Effector memory CD4-positive, alpha-beta T cell (primary cell): ENCODE results near the gene NAT8L.
"Not testable (repeated sequence)": the region's sequence is repeated elsewhere in the genome, so short reads cannot be mapped to it uniquely, and the experiment has no call there.

Source experiments
- DNase-seq, 3 donors: peaks; one replicate each; pipeline ENCODE4 v3.0.0-alpha.2; 2020
- H3K27ac ChIP-seq: 2 replicates; pipeline ENCODE4 v1.7.0; 2013; ENCODE audit warnings: mild to moderate bottlenecking, low read length, moderate library complexity; ENCODE audit not compliant: insufficient read depth, poor library complexity, severe bottlenecking
- H3K27me3 ChIP-seq: replicated peaks from 2 replicates; pipeline ENCODE4 v1.7.0; 2013; ENCODE audit warnings: mild to moderate bottlenecking, low read length; ENCODE audit not compliant: insufficient read depth, control insufficient read depth, poor library complexity, severe bottlenecking
- H3K36me3 ChIP-seq: 2 replicates; pipeline ENCODE4 v1.7.0; 2013; ENCODE audit warnings: mild to moderate bottlenecking, low read length, moderate library complexity; ENCODE audit not compliant: control insufficient read depth, insufficient read depth
- H3K4me1 ChIP-seq: 2 replicates; pipeline ENCODE4 v1.7.0; 2013; ENCODE audit warnings: low read length, mild to moderate bottlenecking; ENCODE audit not compliant: control insufficient read depth, insufficient read depth, poor library complexity, severe bottlenecking
- H3K4me3 ChIP-seq: 2 replicates; pipeline ENCODE4 v1.7.0; 2013; ENCODE audit warnings: low read length, low read depth, mild to moderate bottlenecking; ENCODE audit not compliant: insufficient read depth, poor library complexity, severe bottlenecking
- H3K9me3 ChIP-seq: 2 replicates; pipeline ENCODE4 v1.7.0; 2013; ENCODE audit warnings: mild to moderate bottlenecking, low read length, moderate library complexity; ENCODE audit not compliant: control insufficient read depth
- total RNA-seq, 3 donors: gene quantifications; one replicate each; lab custom pipeline; 2026; lab: John Stamatoyannopoulos, UW

The NAT8L gene
- total RNA-seq, result 0 to 0.19 (median 0) reads per million in 3 donors

- DNase-seq, result no peak
Observed at GRCh38 chr4:2059046-2059725, at the start of gene NAT8L. Gene NAT8L (plus strand): TSS chr4:2059327. CDS start chr4:2059512, 185 bp downstream.

GRCh38 chr4:2009651-2010233 lies 49.4 kb upstream of the NAT8L start:
- Histone ChIP-seq H3K27me3 (no peaks in the 10 kb centered on the region), H3K4me3 (peak overlapping the region; percentile 94), H3K4me1 (peaks cover 15% of the 10 kb centered on the region), H3K36me3 (peaks cover 6% of the 10 kb centered on the region), H3K9me3 (no peaks in the 10 kb centered on the region), H3K27ac (peak overlapping the region; percentile 98)
- DNase-seq, result peak; percentile 29 to 44 (median 42)

More at GRCh38 chr4:2059046-2059725, at the start of gene NAT8L:
- Histone ChIP-seq H3K9me3 (no peaks in the 10 kb centered on the region), H3K4me1 (peaks cover 4% of the 10 kb centered on the region), H3K36me3 (no peaks in the 10 kb centered on the region), H3K27me3 (peaks cover 19% of the 10 kb centered on the region), H3K4me3 (peak within 1 kb of the TSS; percentile 35), H3K27ac (no peak within 1 kb of the TSS)

- DNase-seq, result no peak
- Histone ChIP-seq H3K9me3 (no peaks in the 10 kb centered on the region), H3K36me3 (no peaks in the 10 kb centered on the region), H3K4me1 (peaks cover 15% of the 10 kb centered on the region), H3K4me3 (no peak overlapping the region), H3K27me3 (no peaks in the 10 kb centered on the region), H3K27ac (no peak overlapping the region)
Observed at GRCh38 chr4:2011583-2011982, 47.5 kb upstream of the NAT8L start.

- no peak for DNase-seq
- Histone ChIP-seq H3K9me3 (no peaks in the 10 kb centered on the region), H3K27ac (no peak overlapping the region), H3K36me3 (no peaks in the 10 kb centered on the region), H3K4me3 (no peak overlapping the region), H3K27me3 (no peaks in the 10 kb centered on the region), H3K4me1 (peaks cover 4% of the 10 kb centered on the region)
Observed at GRCh38 chr4:2015008-2015407, 44.1 kb upstream of the NAT8L start.

- H3K27ac ChIP-seq, H3K4me3 ChIP-seq, H3K36me3 ChIP-seq, H3K4me1 ChIP-seq, H3K27me3 ChIP-seq, DNase-seq, H3K9me3 ChIP-seq: not testable (repeated sequence)
Observed at GRCh38 chr4:2021358-2022018, 37.6 kb upstream of the NAT8L start.

- no peak overlapping the region for H3K27ac ChIP-seq
- peaks cover 4% of the 10 kb centered on the region for H3K27me3 ChIP-seq
- no peaks in the 10 kb centered on the region for H3K9me3 ChIP-seq
- H3K36me3 ChIP-seq, result no peaks in the 10 kb centered on the region
- no peaks in the 10 kb centered on the region for H3K4me1 ChIP-seq
- H3K4me3 ChIP-seq, result no peak overlapping the region
- no peak for DNase-seq
Observed at GRCh38 chr4:2024683-2025082, 34.4 kb upstream of the NAT8L start.

- Histone ChIP-seq H3K9me3 (no peaks in the 10 kb centered on the region), H3K27ac (no peak overlapping the region), H3K27me3 (peaks cover 4% of the 10 kb centered on the region), H3K4me3 (no peak overlapping the region), H3K4me1 (no peaks in the 10 kb centered on the region), H3K36me3 (no peaks in the 10 kb centered on the region)
- DNase-seq, result no peak
Observed at GRCh38 chr4:2025817-2026216, 33.3 kb upstream of the NAT8L start.

- not testable (repeated sequence) for H3K36me3 ChIP-seq, H3K27me3 ChIP-seq, H3K27ac ChIP-seq, DNase-seq, H3K4me3 ChIP-seq, H3K4me1 ChIP-seq, H3K9me3 ChIP-seq
Observed at GRCh38 chr4:2027120-2027519, 32.0 kb upstream of the NAT8L start.

GRCh38 chr4:2031161-2031560 lies 28.0 kb upstream of the NAT8L start:
- H3K27ac ChIP-seq, H3K4me1 ChIP-seq, H3K27me3 ChIP-seq, H3K9me3 ChIP-seq, DNase-seq, H3K36me3 ChIP-seq, H3K4me3 ChIP-seq: not testable (repeated sequence)

GRCh38 chr4:2036327-2036726 lies 22.8 kb upstream of the NAT8L start:
- Histone ChIP-seq H3K4me3 (no peak overlapping the region), H3K27ac (no peak overlapping the region), H3K27me3 (peaks cover 10% of the 10 kb centered on the region), H3K36me3 (no peaks in the 10 kb centered on the region), H3K4me1 (peaks cover 4% of the 10 kb centered on the region), H3K9me3 (no peaks in the 10 kb centered on the region)
- DNase-seq, result no peak
